Neural cell (in vitro differentiated cells): ENCODE data around the gene SUN5. TPM values are rescaled to one million over a fixed set of nuclear protein-coding genes. Genes with fewer than 3 reads are reported as not detected.

Experiments used
- H2AFZ ChIP-seq: fragments of 200-600, 300-800 bp; sonication (generic), shearing (Covaris generic); 2 replicates; pipeline ENCODE4 v1.6.0; 2014; ENCODE audit warnings: low read depth, mild to moderate bottlenecking, antibody characterized with exemption, low read length, moderate library complexity
- H3F3A ChIP-seq: fragments of 200-600 bp; shearing (Covaris generic); 2 replicates; pipeline ENCODE4 v1.6.1; 2016; ENCODE audit warnings: mild to moderate bottlenecking, moderate library complexity, mixed read lengths, antibody characterized with exemption, low read length; ENCODE audit not compliant: insufficient read depth, poor library complexity, severe bottlenecking
- H3K27ac ChIP-seq: fragments of 200-600, 300-800 bp; sonication (generic), shearing (Covaris generic); 2 replicates; pipeline ENCODE4 v1.5.1; 2014; ENCODE audit warnings: mild to moderate bottlenecking, low read length, moderate library complexity
- H3K27me3 ChIP-seq: fragments of 300-800, 200-600 bp; sonication (generic), shearing (Covaris generic); 2 replicates; pipeline ENCODE4 v1.6.0; 2014; ENCODE audit warnings: mild to moderate bottlenecking, low read depth, low read length, moderate library complexity; ENCODE audit not compliant: insufficient read depth
- H3K36me3 ChIP-seq: fragments of 300-800, 200-600 bp; sonication (generic), shearing (Covaris generic); 2 replicates; pipeline ENCODE4 v1.5.1; 2014; ENCODE audit warnings: mild to moderate bottlenecking, antibody characterized with exemption, low read length, moderate library complexity; ENCODE audit not compliant: insufficient read depth
- H3K4me2 ChIP-seq: fragments of 300-800, 200-600 bp; sonication (generic), shearing (Covaris generic); 2 replicates; pipeline ENCODE4 v1.6.0; 2014; ENCODE audit warnings: mild to moderate bottlenecking, low read length
- H3K4me3 ChIP-seq: fragments of 300-800, 200-600 bp; sonication (generic), shearing (Covaris generic); 2 replicates; pipeline ENCODE4 v1.5.1; 2014; ENCODE audit warnings: mild to moderate bottlenecking, low read length, moderate library complexity
- H3K79me2 ChIP-seq: fragments of 200-600 bp; shearing (Covaris generic); replicated peaks from 2 replicates; pipeline ENCODE4 v1.6.0; 2014; ENCODE audit warnings: mild to moderate bottlenecking, low read length, moderate library complexity; ENCODE audit not compliant: insufficient read depth
- H3K9ac ChIP-seq: fragments of 300-800, 200-600 bp; sonication (generic), shearing (Covaris generic); 2 replicates; pipeline ENCODE4 v1.6.1; 2016; ENCODE audit warnings: mild to moderate bottlenecking, low read length, mixed read lengths
- H3K9me2 ChIP-seq: fragments of 200-600 bp; shearing (Covaris generic); 2 replicates; pipeline ENCODE4 v1.6.1; 2016; ENCODE audit warnings: mild to moderate bottlenecking, low read length, mixed read lengths; ENCODE audit not compliant: insufficient read depth
- H3K9me3 ChIP-seq: fragments of 200-600, 300-800 bp; sonication (generic), shearing (Covaris generic); 2 replicates; pipeline ENCODE4 v1.6.1; 2016; ENCODE audit warnings: mild to moderate bottlenecking, mixed run types, low read length, moderate library complexity, mixed read lengths
- H4K20me1 ChIP-seq: fragments of 200-600 bp; shearing (Covaris generic); 2 replicates; pipeline ENCODE4 v1.6.1; 2016; ENCODE audit warnings: mild to moderate bottlenecking, mixed run types; ENCODE audit not compliant: insufficient read depth
- CTCF ChIP-seq: fragments of 450-650 bp; IDR thresholded peaks from 2 replicates; pipeline ENCODE4 v1.5.1; 2014; ENCODE audit warnings: antibody characterized with exemption, mild to moderate bottlenecking, moderate library complexity; ENCODE audit not compliant: poor library complexity, severe bottlenecking
- EP300 ChIP-seq: fragments of 450-650 bp; conservative IDR thresholded peaks from 2 replicates; pipeline ENCODE4 v1.6.1; 2014; ENCODE audit warnings: antibody characterized with exemption, mild to moderate bottlenecking, moderate library complexity; ENCODE audit not compliant: poor library complexity, severe bottlenecking
- EZH2 ChIP-seq: fragments of 200-600, 300-800 bp; shearing (Covaris generic), sonication (generic); IDR thresholded peaks from 2 replicates; pipeline ENCODE4 v1.6.1; 2014; ENCODE audit warnings: antibody characterized with exemption, low read length, borderline replicate concordance, mild to moderate bottlenecking; ENCODE audit not compliant: insufficient read depth, poor library complexity, severe bottlenecking
- MXI1 ChIP-seq: fragments of 450-650 bp; conservative IDR thresholded peaks from 2 replicates; pipeline ENCODE4 v1.6.1; 2014; ENCODE audit warnings: antibody characterized with exemption, mild to moderate bottlenecking; ENCODE audit not compliant: poor library complexity, severe bottlenecking
- POLR2AphosphoS5 ChIP-seq: IDR thresholded peaks from 2 replicates; pipeline ENCODE4 v1.6.1; 2012
- RAD21 ChIP-seq: fragments of 450-650 bp; conservative IDR thresholded peaks from 2 replicates; pipeline ENCODE4 v1.6.1; 2014; ENCODE audit warnings: antibody characterized with exemption, mild to moderate bottlenecking, moderate library complexity
- REST ChIP-seq: IDR thresholded peaks from 2 replicates; pipeline ENCODE4 v1.6.1; 2012; ENCODE audit warnings: borderline replicate concordance
- SMC3 ChIP-seq: fragments of 450-650 bp; conservative IDR thresholded peaks from 2 replicates; pipeline ENCODE4 v1.6.1; 2014; ENCODE audit warnings: antibody characterized with exemption, mild to moderate bottlenecking, moderate library complexity; ENCODE audit not compliant: poor library complexity
- TAF1 ChIP-seq: IDR thresholded peaks from 2 replicates; pipeline ENCODE4 v1.6.1; 2012; ENCODE audit warnings: low read depth
- polyA plus RNA-seq: library from polyadenylated mRNA; depleted of rRNA; stranded (reverse); fragments of >200 nt; gene quantifications from 2 replicates; pipeline ENCODE4 v1.2.3, GENCODE V29; 2014

The SUN5 gene
- polyA plus RNA-seq, 1 donor from 2014 or later, result not detected

- Histone ChIP-seq H3K4me3 (no peak overlapping the region), H3K27me3 (no peaks in the 10 kb centered on the region), H3F3A (no peaks in the 10 kb centered on the region), H3K9ac (no peak overlapping the region), H3K27ac (no peak overlapping the region), H3K79me2 (no peaks in the 10 kb centered on the region), H3K4me2 (no peak overlapping the region), H3K36me3 (no peaks in the 10 kb centered on the region), H3K9me2 (no peaks in the 10 kb centered on the region), H3K9me3 (no peaks in the 10 kb centered on the region), H2AFZ (no peak overlapping the region), H4K20me1 (no peaks in the 10 kb centered on the region)
- TF ChIP-seq TAF1, result no peak
- TF ChIP-seq CTCF, result no peak
- no peak for TF ChIP-seq RAD21
- no peak for TF ChIP-seq SMC3
- TF ChIP-seq MXI1, result no peak
- TF ChIP-seq EP300, result no peak
- TF ChIP-seq POLR2AphosphoS5, result no peak
- TF ChIP-seq REST, result no peak
- no peak for TF ChIP-seq EZH2
These were observed 10.3 kb upstream of the SUN5 start for GRCh38 chr20:33014336-33015113.

DNA sequence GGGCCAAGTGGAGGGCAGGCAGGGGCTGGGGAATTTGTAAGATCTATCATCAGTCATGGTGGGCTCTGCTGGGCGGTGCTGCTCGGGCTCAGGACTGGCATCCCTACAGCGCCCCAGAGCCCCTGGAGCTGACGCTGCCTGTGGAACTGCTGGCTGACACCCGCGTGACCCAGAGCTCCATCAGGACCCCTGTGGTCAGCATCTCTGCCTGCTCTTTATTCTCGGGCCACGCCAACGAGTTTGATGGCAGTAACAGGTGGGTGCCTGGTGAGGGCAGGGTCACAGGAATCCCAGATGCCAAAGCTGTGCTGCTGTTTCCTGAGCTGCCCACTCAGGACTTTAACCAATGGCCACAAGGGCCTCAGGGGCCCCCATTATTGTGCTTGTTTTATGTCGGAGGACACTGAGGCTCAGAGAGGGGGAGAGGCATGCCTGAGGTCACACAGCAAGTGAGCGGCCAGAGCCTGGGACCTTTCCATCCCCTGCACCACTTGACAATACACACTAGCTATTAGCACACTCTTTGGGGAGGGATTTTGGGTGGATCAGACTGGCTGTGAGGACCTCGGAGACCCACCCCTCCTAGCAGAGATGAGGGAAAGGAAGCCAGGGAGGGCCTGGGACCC, 9.6 kb upstream of the SUN5 start:
- no peak overlapping the region for H3K4me3 ChIP-seq
- no peak overlapping the region for H3K27ac ChIP-seq
- no peak overlapping the region for H3K9ac ChIP-seq
- no peaks in the 10 kb centered on the region for H3K36me3 ChIP-seq
- no peaks in the 10 kb centered on the region for H3K79me2 ChIP-seq
- no peaks in the 10 kb centered on the region for H3K9me3 ChIP-seq
- no peak overlapping the region for H3K4me2 ChIP-seq
- TF ChIP-seq POLR2AphosphoS5 (no peak), REST (no peak), MXI1 (no peak), EP300 (no peak), SMC3 (no peak), CTCF (no peak), RAD21 (no peak), EZH2 (no peak), TAF1 (no peak)
- no peaks in the 10 kb centered on the region for H3F3A ChIP-seq
- no peak overlapping the region for H2AFZ ChIP-seq
- H3K27me3 ChIP-seq, result no peaks in the 10 kb centered on the region
- H4K20me1 ChIP-seq, result no peaks in the 10 kb centered on the region
- H3K9me2 ChIP-seq, result no peaks in the 10 kb centered on the region
